ENCODE measurements around the gene MGAT4B.

DNA sequence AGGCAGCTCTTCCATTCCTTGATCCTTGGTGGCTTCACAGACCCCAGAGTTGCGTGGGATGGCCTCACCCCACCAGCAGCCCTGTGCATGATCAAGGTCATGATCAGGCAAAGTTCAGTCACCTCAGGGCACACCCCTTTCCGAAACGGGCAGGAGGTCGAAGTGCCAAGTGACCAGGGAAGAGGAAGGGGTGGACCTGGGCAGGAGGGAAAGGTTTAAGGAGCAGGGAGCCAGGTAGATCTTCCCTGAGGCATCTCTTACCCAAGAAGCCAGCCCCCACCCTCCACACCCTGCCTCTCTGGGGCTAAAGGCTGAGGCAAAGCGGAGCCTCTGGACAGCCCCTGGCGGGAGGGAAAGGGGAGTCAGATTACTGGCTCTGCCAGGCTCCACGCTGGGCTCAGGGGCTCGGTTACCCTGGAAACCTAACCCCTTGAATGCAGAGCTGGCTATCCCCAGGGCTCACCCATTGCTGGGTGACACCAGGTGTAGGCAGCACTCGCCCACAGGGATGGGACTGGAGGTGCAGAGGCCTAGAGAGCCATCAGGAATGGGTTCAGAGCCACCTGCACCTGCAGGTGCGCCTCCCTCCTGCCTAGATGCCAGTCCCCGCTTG lies 3.6 kb downstream of the MGAT4B start:
- TF ChIP-seq JUN (CRISPR knock-in tag; IDR thresholded peaks at IDR 0.05) (no peak), SAFB2 (CRISPR knock-in tag; IDR thresholded peaks at IDR 0.05; ENCODE audit: borderline replicate concordance, low read depth) (no peak), ZNF138 (CRISPR knock-in tag; IDR thresholded peaks at IDR 0.05; ENCODE audit: low read depth) (no peak), NR2F6 (IDR thresholded peaks at IDR 0.05) (no peak), NR2F6 (CRISPR knock-in tag; IDR thresholded peaks at IDR 0.05) (no peak)
- TF ChIP-seq, protein P1, sequence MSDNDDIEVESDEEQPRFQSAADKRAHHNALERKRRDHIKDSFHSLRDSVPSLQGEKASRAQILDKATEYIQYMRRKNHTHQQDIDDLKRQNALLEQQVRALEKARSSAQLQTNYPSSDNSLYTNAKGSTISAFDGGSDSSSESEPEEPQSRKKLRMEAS (IDR thresholded peaks at IDR 0.05) = no peak
- TF ChIP-seq, protein P2, sequence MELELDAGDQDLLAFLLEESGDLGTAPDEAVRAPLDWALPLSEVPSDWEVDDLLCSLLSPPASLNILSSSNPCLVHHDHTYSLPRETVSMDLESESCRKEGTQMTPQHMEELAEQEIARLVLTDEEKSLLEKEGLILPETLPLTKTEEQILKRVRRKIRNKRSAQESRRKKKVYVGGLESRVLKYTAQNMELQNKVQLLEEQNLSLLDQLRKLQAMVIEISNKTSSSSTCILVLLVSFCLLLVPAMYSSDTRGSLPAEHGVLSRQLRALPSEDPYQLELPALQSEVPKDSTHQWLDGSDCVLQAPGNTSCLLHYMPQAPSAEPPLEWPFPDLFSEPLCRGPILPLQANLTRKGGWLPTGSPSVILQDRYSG (CRISPR knock-in tag; IDR thresholded peaks at IDR 0.05) = no peak

Measured in HepG2 (cell line).